PC-3 (cell line): ENCODE measurements around the gene ZFPM1. TPM values are rescaled to one million over a fixed set of nuclear protein-coding genes. Genes with fewer than 3 reads are reported as not detected.
A peak's percentile ranks its signal among the peaks of the same experiment; 100 is the strongest.

Experiments used
- ATAC-seq: fragments of 200-7000 bp; cut with Tn5 transposase; 2 replicates; pipeline ENCODE4 v1.9.1; 2020; ENCODE audit warnings: mild to moderate bottlenecking, moderate library complexity
- BruUV-seq: library from RNA; stranded (reverse); fragments of 400-500 nt; replicated peaks from 2 replicates; lab custom pipeline; 2021; lab: Mats Ljungman, UMichigan
- CTCF ChIA-PET: fragments of 300-600 bp; sonication (Branson Sonifier 250); formaldehyde crosslinking; loops from one replicate; lab custom pipeline; 2022; ENCODE audit warnings: antibody characterized with exemption; lab: Charles Lee
- POLR2A ChIA-PET: fragments of 300-600 bp; sonication (Branson Sonifier 250); formaldehyde crosslinking; loops from one replicate; lab custom pipeline; 2022; ENCODE audit warnings: antibody characterized with exemption; ENCODE audit not compliant: unreplicated experiment; lab: Charles Lee
- DNase-seq: peaks from one replicate; pipeline ENCODE4 v3.0.0-alpha.2; 2015
- H2AFZ ChIP-seq: fragments of 300-600 bp; sonication (generic); 2 replicates; pipeline ENCODE4 v1.6.0; 2016; ENCODE audit warnings: antibody characterized with exemption, low read length
- H3F3A ChIP-seq: fragments of 300-600 bp; sonication (generic); one replicate; pipeline ENCODE4 v1.6.0; 2017; ENCODE audit warnings: antibody characterized with exemption, low read length, control low read depth, mild to moderate bottlenecking; ENCODE audit not compliant: unreplicated experiment
- H3K27ac ChIP-seq: fragments of 300-600 bp; sonication (generic); 2 replicates; pipeline ENCODE4 v1.5.1; 2016; ENCODE audit warnings: mild to moderate bottlenecking, low read length
- H3K27me3 ChIP-seq: fragments of 300-600 bp; sonication (generic); 2 replicates; pipeline ENCODE4 v1.6.1; 2016; ENCODE audit warnings: low read length, mixed read lengths
- H3K36me3 ChIP-seq: fragments of 300-600 bp; sonication (generic); 2 replicates; pipeline ENCODE4 v1.6.1; 2016; ENCODE audit warnings: low read depth, mixed run types, low read length, mixed read lengths
- H3K4me1 ChIP-seq: fragments of 300-600 bp; sonication (generic); 2 replicates; pipeline ENCODE4 v1.5.1; 2016; ENCODE audit warnings: low read length; ENCODE audit not compliant: insufficient read depth
- H3K4me2 ChIP-seq: fragments of 300-600 bp; sonication (generic); 2 replicates; pipeline ENCODE4 v1.6.0; 2016; ENCODE audit warnings: low read length
- H3K4me3 ChIP-seq: fragments of 300-600 bp; sonication (generic); 2 replicates; pipeline ENCODE4 v1.5.1; 2016; ENCODE audit warnings: mild to moderate bottlenecking, low read length, mixed read lengths
- H3K79me2 ChIP-seq: fragments of 300-600 bp; sonication (generic); 2 replicates; pipeline ENCODE4 v1.6.1; 2017; ENCODE audit warnings: low read length, mixed read lengths
- H3K9ac ChIP-seq: fragments of 300-600 bp; sonication (generic); 2 replicates; pipeline ENCODE4 v1.6.0; 2016; ENCODE audit warnings: mild to moderate bottlenecking, low read length
- H3K9me2 ChIP-seq: fragments of 300-600 bp; sonication (generic); replicated peaks from 2 replicates; pipeline ENCODE4 v1.6.1; 2016; ENCODE audit warnings: mixed run types, low read length, mixed read lengths
- H3K9me3 ChIP-seq: fragments of 300-600 bp; sonication (generic); 2 replicates; pipeline ENCODE4 v1.6.1; 2016; ENCODE audit warnings: low read length, mixed read lengths
- H4K20me1 ChIP-seq: fragments of 300-600 bp; sonication (generic); 2 replicates; pipeline ENCODE4 v1.6.1; 2016; ENCODE audit warnings: low read length, mixed read lengths
- CTCF ChIP-seq: fragments of 300-600 bp; sonication (generic); conservative IDR thresholded peaks from 2 replicates; pipeline ENCODE4 v1.5.1; 2017; ENCODE audit warnings: antibody characterized with exemption, low read depth, mild to moderate bottlenecking, low read length
- EZH2 ChIP-seq: fragments of 300-600 bp; sonication (generic); IDR thresholded peaks from one replicate; pipeline ENCODE4 v1.6.1; 2017; ENCODE audit warnings: antibody characterized with exemption, mild to moderate bottlenecking, low read length; ENCODE audit not compliant: unreplicated experiment
- EZH2phosphoT487 ChIP-seq: fragments of 300-600 bp; sonication (generic); IDR thresholded peaks from 2 replicates; pipeline ENCODE4 v1.6.1; 2018; ENCODE audit warnings: mild to moderate bottlenecking, antibody characterized with exemption, low read length, borderline replicate concordance
- intact Hi-C: fragments of 100-400 bp; cut with micrococcal nuclease; formaldehyde crosslinking; loops from 2 replicates; pipeline ENCODE4 v1.9.0; 2023
- total RNA-seq: library from RNA; depleted of rRNA; stranded (reverse); fragments of >200 nt; gene quantifications from 2 replicates; pipeline ENCODE4 v1.2.3, GENCODE V29; 2014

ZFPM1 gene
- total RNA-seq, 1 experiment from 2014 or later: 4.6 TPM

GRCh38 chr16:88566158-88566557 lies 113.1 kb downstream of the ZFPM1 start:
- Histone ChIP-seq H4K20me1 (peaks cover 1% of the 10 kb centered on the region; the same call in 1 of the 2 replicates), H3K9me3 (no peaks in the 10 kb centered on the region), H3K4me2 (no peak overlapping the region), H3K9ac (no peak overlapping the region), H3K79me2 (peaks cover 11% of the 10 kb centered on the region), H3K27ac (no peak overlapping the region), H3K36me3 (no peaks in the 10 kb centered on the region), H2AFZ (no peak overlapping the region), H3K27me3 (no peaks in the 10 kb centered on the region), H3K4me1 (peaks cover 6% of the 10 kb centered on the region), H3K4me3 (no peak overlapping the region), H3F3A (no peaks in the 10 kb centered on the region), H3K9me2 (no peaks in the 10 kb centered on the region)
- intact Hi-C loops: no loop called here
- BruUV-seq: no TSS peak
- CTCF ChIA-PET: no interaction called here
- DNase-seq: no peak
- no peak for TF ChIP-seq CTCF
- TF ChIP-seq EZH2phosphoT487: no peak
- no peak for TF ChIP-seq EZH2
- POLR2A ChIA-PET: no interaction called here
- ATAC-seq: no peak

GRCh38 chr16:88568710-88569613 lies 115.9 kb downstream of the ZFPM1 start:
- H3K4me1 ChIP-seq: peaks cover 15% of the 10 kb centered on the region
- H2AFZ ChIP-seq: peak overlapping the region; percentile 89
- H3K36me3 ChIP-seq: peaks cover 7% of the 10 kb centered on the region; the same call in 1 of the 2 replicates
- H4K20me1 ChIP-seq: peaks cover 15% of the 10 kb centered on the region
- ATAC-seq (no peak), DNase-seq (no peak)
- peaks cover 40% of the 10 kb centered on the region for H3K79me2 ChIP-seq
- intact Hi-C loops: no loop called here
- ChIA-PET CTCF (no interaction called here), POLR2A (no interaction called here)
- H3K27ac ChIP-seq: no peak overlapping the region
- peak overlapping the region; percentile 98 for H3K4me2 ChIP-seq
- H3K4me3 ChIP-seq: peak overlapping the region; percentile 76
- no peak for TF ChIP-seq EZH2
- no peak for TF ChIP-seq EZH2phosphoT487
- no peak for TF ChIP-seq CTCF
- no peaks in the 10 kb centered on the region for H3F3A ChIP-seq
- BruUV-seq: no TSS peak
- no peaks in the 10 kb centered on the region for H3K9me2 ChIP-seq
- H3K9ac ChIP-seq: peak overlapping the region; percentile 88
- H3K9me3 ChIP-seq: no peaks in the 10 kb centered on the region
- H3K27me3 ChIP-seq: no peaks in the 10 kb centered on the region

- peak; percentile 17 for ATAC-seq
- POLR2A ChIA-PET: interaction anchor here (0.5 to 0.6 kb wide), 3 partner anchors 9 to 21 kb away, joined by 3 to 14 read pairs (median 8); no protein-coding TSS in a partner anchor
- TF ChIP-seq EZH2phosphoT487 (no peak), CTCF (no peak), EZH2 (no peak)
- Histone ChIP-seq H3K79me2 (peaks cover 43% of the 10 kb centered on the region), H3K36me3 (peaks cover 7% of the 10 kb centered on the region; the same call in 1 of the 2 replicates), H3K9me3 (no peaks in the 10 kb centered on the region), H4K20me1 (peaks cover 15% of the 10 kb centered on the region), H3F3A (no peaks in the 10 kb centered on the region), H3K27ac (no peak overlapping the region), H3K27me3 (no peaks in the 10 kb centered on the region), H2AFZ (peak overlapping the region; percentile 89), H3K9ac (peak overlapping the region; percentile 88), H3K4me3 (peak overlapping the region; percentile 76), H3K4me2 (peak overlapping the region; percentile 98), H3K9me2 (no peaks in the 10 kb centered on the region), H3K4me1 (peaks cover 15% of the 10 kb centered on the region)
- DNase-seq: no peak
- CTCF ChIA-PET: interaction anchor here (0.7 kb wide), 1 partner anchor 804 kb away, joined by 9 read pairs; the partner anchor contains the start of gene KLHDC4
- intact Hi-C loops: no loop called here
- TSS peak; percentile 77 for BruUV-seq
Observed at GRCh38 chr16:88569614-88569984, 116.5 kb downstream of the ZFPM1 start.
